Lower leg skin (tissue), 3 donors: ENCODE measurements around the gene SLC22A1.

Experiments used
- POLR2A ChIP-seq, 2 donors: fragments of 450-650 bp; IDR thresholded peaks; one replicate each; pipeline ENCODE4 v1.6.1; 2016 to 2017; ENCODE audit warnings: antibody characterized with exemption in 2 of 2, mild to moderate bottlenecking in 1 of 2, moderate library complexity in 1 of 2
- TF ChIP-seq, protein P1 (sequence below), 3 donors: fragments of 450-650 bp; IDR thresholded peaks; one replicate each; pipeline ENCODE4 v1.5.1; 2016; ENCODE audit warnings: antibody characterized with exemption in 3 of 3, mild to moderate bottlenecking in 3 of 3, moderate library complexity in 2 of 3

DNA sequence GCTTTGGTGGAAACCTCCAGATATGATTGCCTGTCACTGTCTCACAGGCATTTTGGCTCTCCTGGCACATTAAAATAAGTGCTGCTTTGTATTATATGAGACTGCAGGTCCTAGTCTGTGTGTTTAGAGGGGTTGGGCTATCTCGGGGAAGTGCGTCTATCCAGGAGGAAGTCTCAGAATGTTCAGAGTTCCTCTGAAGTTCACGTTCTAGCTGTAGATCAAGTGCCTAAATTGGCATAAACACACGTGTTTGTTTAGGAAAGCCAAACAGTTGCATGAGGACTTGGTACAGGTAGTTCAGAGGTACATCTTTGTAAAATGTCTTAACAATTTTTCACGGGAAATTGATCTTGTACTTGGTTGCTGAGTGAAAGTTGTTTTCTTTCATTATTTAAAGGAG lies 36.4 kb upstream of the SLC22A1 start:
- TF ChIP-seq, protein P1, sequence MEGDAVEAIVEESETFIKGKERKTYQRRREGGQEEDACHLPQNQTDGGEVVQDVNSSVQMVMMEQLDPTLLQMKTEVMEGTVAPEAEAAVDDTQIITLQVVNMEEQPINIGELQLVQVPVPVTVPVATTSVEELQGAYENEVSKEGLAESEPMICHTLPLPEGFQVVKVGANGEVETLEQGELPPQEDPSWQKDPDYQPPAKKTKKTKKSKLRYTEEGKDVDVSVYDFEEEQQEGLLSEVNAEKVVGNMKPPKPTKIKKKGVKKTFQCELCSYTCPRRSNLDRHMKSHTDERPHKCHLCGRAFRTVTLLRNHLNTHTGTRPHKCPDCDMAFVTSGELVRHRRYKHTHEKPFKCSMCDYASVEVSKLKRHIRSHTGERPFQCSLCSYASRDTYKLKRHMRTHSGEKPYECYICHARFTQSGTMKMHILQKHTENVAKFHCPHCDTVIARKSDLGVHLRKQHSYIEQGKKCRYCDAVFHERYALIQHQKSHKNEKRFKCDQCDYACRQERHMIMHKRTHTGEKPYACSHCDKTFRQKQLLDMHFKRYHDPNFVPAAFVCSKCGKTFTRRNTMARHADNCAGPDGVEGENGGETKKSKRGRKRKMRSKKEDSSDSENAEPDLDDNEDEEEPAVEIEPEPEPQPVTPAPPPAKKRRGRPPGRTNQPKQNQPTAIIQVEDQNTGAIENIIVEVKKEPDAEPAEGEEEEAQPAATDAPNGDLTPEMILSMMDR (IDR thresholded peaks at IDR 0.05): no peak
- no peak for TF ChIP-seq POLR2A (IDR thresholded peaks at IDR 0.05)
